HG03095 (cell line): ENCODE measurements around the gene ALLC.
"Not testable (repeated sequence)": the region's sequence is repeated elsewhere in the genome, so short reads cannot be mapped to it uniquely, and the experiment has no call there.

Experiments
- ATAC-seq: cut with Tn5 transposase; IDR thresholded peaks from one replicate; pipeline ENCODE4 v1.9.1; 2021; ENCODE audit warnings: moderate library complexity; ENCODE audit not compliant: unreplicated experiment

Gene ALLC

DNA sequence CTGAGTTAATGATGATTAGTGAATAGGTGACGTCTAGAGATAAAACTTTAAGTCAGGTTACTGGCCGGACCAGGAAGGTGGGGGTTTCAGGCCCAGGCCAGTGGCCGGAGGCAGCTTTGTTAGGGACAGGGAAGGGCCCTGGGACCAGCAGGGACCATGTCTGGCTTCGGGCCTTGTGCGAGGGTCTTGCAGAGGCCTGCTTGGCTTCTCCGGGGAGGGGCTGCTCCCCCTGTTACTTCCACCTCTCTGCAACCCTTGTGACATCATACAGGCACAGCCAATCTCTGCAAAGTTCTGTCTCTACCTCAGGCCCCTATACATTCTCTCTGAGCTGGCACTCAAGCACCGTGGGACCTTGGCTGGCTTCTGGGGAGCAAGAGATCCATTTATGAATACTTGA lies at the start of gene ALLC:
ALLC (plus strand) TSS at position 320 of the 400 bp plus-strand sequence. CDS start 12,958 bp downstream, outside the sequence.
- ATAC-seq: no peak

DNA sequence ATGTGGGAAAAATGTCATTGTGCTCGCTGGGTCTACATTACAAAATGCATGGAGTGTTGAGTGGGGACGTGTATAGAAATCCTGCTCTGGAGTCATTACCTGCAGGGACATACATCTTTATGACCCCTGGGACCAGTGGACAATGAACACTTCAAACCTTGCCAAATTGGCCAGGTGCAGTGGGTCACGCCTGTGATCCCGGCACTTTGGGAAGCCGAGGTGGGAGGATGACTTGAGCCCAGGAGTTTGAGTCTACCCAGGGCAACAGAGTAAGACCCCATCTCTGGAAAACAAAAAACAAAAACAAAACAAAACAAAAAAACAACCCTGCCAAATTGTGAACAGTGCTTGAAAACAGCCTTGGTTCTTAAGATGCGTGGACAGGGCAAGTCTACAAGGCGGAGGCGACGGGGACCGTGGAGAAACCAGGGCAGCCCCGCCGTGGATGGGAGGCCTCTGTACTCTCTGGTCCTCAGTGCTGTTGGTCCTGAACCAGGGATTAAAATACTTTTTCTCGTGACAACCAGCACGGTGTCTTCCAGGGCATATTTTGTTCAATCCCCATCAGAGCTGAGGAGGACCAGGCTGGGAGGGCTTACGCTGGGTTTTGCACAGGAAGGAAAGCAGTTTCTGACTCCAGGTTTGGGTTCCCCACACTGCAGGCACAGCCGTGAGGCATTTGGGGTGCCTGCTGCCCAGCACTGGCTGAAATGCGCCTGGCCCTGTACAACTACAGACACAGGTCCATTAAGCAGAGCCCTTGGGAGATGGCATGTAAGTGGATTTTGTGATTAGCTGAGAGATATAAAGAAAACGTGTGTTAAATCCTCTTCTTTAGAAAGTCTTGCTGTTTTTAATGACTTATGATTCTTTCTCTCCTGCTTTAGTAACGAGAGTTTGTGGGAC lies 49.4 kb upstream of the ALLC start:
- ATAC-seq: no peak

DNA sequence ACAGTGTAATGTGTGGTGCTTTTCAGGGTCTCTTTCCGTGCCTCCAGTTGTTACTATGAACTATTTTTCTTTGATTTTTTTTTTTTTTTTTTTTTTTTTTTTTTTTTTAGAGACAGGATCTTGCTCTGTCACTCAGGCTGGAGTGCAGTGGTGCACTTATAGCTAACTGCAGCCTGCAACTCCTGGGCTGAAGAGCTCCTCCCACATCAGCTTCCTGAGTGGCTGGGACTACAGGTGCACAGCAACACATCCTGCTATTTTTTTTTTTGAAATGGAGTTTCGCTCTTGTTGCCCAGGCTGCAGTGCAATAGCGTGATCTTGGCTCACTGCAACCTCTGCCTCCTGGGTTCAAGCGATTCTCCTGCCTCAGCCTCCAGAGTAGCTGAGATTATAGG lies 48.7 kb upstream of the ALLC start:
- peak; percentile 65 for ATAC-seq

DNA sequence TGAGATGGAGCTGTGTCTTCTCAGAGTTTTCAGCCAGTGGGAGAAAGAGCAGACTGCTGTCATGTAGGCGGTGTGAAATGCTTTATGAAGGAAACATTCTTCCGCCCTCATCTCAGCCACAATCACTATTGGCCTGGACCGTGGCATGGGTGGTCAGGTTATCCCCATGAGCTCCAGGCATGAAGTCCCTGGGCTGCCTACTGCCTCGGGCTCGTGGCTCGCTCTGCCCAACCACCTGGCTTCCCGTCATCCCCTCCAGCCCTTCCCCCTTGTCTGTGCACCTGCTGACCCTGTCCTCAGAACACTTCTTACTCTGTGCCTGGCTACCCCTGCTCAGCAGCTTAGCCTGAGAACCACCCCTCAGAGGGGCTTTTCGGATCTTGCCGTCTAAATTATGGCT lies 47.6 kb upstream of the ALLC start:
- ATAC-seq: no peak

DNA sequence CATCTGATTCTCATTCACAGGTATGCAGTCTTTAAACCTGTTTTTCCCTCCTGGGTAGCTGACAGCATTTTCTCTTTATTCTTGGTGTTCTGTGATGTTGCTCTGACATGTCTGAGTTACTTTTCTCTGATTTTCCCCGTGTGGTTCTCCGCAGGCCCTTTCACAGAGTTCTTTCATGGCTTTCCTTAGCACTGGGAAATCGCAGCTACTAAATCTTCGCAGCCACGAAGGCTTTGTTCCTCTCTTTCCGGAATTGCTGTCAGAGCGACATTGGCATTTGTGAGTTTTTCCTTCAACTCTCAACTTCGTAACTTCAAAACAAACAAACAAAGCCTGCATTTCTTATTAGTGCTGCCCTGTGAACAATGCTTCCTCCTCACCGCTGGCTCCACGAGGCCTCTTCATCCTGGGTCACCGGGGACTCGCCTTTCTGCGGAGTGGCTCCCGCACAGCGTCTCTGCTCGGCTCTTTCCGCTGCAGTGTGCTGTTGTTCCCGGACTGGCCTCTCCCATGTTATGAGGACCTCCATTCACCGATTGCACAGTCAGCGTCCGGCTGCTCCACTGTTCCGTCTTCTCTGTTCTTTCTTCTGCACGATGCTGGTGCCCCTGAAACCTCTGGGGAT lies 47.0 kb upstream of the ALLC start:
- no peak for ATAC-seq

DNA sequence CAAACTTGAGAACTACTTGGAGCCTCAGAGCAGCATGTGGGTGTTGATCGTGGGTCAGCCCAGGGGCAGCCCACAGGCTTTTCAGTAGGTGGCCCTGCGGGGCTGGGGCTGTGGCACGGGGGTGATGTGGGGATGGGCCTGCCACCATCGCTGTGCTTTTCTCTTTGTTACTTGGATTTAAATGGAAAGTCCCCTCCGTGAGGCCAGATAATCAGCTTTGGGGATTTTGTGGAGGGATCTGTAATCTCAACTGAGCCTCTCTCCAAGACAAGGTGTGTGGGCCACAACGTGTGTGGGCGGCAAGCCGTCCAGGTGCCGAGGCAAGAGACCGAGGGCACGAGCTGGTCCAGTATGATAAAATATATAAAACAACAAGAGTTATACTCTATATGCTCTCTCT lies 46.4 kb upstream of the ALLC start:
- ATAC-seq: no peak

DNA sequence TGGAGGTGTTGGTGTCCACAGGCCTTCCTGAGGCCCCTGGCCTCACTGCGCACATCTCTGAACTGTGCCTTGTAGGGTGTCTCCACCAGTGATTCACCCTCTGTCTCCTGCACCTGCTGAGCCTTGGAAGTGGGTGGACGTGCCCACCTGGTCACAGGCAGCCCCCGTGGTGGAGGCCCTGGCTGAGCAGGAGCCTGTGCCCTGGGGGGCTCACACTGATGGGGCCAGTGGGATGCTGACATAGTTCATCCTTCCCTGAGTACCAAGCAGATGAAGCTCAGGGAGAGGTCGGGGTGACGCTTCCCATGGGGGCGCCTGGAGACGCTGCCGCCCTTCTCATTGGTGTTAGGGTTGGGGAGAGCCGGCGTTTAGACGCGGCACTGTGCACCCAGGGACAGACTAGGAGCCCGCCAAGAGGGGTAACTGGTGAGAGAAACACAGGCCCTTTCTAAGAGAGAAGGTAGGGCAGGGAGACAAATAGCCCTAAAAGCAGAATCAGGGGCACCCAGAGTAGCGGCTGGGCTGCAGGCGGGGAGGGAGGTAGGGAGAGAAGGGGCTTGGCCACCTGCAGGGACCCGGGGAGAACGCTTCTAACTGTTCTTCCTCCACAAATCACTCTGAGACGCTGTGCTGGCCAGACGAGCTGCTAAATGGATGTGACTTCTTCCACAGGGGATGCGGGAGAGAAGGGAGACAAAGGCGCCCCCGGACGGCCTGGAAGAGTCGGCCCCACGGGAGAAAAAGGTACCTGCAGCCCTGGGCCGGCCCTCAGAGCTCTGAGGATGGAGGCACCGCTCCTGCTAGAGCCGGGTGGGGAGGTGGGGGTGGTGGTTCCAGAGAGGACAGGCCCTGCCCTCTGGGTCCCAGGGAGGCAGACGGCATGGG lies 45.1 kb upstream of the ALLC start:
- no peak for ATAC-seq

DNA sequence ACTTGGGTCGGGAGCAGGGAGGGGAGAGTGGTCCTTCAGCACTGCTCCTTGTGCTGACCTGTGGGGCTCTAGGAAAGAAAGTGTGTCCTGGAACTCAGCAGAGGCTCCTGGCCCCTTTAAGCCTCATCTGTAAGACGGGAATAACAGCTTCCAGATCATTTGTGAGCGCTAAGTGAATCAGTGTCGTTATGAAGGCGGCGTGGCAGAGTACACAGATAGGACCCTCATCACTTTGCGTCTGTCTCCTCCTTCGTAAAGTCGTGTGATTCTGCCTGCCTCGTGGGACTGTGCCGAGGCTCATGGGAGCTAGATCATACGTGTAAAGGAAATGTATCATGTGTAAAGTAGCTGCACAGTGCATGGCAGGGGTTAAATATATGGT lies 44.5 kb upstream of the ALLC start:
- ATAC-seq: no peak

DNA sequence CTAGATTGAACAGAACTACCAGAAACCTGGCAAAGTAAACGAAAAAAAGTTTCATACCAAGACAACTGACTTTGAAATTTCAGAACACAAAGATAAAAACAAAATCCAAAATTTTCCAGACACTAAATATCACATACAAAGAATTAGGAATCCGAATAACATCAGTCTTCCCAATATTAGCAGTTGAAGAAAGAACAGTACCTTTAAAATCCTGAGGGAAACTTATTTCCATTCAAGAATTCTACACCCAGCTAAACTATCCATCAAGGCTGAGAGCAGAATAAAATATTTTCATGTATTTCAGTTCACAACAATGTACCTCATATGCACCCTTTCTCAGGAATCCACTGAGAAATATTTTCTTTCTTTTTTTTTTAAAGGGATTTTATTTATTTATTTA lies 43.3 kb upstream of the ALLC start:
- not testable (repeated sequence) for ATAC-seq

DNA sequence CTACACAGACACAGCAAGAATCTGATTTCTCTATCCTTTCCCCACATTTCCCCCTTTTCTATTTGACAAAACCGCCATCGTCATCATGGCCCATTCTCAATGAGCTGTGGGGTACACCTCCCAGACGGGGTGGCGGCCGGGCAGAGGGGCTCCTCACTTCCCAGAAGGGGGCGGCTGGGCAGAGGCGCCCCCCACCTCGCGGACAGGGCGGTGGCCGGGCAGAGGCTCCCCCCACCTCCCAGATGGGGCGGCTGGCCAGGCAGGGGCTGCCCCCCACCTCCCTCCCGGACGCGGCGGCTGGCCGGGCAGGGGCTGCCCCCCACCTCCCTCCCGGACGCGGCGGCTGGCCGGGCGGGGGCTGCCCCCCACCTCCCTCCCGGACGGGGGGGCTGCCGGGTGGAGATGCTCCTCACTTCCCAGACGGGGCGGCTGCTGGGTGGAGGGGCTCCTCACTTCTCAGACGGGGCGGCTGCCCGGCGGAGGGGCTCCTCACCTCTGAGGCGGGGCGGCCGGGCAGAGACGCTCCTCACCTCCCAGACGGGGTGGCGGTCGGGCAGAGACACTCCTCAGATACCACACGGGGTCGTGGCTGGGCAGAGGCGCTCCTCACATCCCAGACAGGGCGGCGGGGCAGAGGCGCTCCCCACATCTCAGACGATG lies 42.3 kb upstream of the ALLC start:
- ATAC-seq: not testable (repeated sequence)

DNA sequence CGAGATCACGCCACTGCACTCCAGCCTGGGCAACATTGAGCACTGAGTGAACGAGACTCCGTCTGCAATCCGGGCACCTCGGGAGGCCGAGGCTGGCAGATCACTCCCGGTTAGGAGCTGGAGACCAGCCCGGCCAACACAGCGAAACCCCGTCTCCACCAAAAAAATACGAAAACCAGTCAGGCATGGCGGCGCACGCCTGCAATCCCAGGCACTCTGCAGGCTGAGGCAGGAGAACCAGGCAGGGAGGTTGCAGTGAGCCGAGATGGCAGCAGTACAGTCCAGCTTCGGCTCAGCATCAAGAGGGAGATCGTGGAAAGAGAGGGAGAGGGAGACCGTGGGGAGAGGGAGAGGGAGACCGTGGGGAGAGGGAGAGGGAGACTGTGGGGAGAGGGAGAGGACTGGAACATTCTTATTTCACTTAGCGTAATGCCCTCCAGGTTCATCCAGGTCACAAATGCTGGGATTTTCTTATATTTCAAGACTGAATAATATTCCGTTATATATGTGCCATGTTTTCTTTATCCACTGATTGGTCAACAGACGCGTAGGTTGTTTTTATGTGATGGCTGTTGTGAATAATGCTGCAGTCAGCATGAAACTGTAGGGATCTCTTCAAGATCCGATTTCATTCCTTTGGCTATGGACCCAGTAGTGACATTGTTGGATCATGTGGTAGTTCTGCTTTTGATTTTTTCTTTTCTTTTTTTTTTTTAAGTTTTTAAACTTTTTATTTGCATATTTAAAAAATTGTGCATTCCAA lies 41.4 kb upstream of the ALLC start:
- ATAC-seq: not testable (repeated sequence)

DNA sequence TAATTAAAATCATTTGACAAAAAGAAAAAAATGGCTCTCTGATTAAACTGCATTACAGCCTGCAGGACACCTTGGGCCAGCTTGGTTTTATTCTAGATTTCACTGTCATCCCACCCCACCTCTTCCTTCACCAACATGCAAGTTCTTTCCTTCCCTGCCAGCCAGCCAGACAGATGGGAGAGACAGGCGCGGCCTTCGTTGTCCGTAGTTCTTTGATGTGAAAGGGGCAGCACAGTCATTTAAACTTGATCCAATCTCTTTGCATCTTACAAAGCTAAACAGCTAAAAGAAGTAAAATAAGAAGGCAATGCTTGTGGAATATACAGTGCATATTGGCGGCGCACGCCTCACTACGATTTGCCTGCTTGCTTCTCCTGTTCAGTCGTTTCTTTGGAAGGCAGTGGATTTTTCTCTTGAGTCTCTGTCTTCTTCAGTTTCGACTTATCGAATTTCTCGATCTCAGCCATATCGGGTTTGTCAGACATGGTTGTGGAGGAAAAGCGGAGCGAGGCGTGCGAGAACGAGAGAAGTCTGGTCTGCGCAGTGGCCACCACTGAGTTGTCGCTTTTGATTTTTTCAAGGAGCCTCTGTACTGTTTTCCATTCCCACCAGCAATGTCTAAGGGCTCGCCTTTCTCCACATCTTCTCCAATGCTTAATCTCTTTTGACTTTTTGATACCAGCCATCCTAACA lies 40.7 kb upstream of the ALLC start:
- ATAC-seq: no peak

DNA sequence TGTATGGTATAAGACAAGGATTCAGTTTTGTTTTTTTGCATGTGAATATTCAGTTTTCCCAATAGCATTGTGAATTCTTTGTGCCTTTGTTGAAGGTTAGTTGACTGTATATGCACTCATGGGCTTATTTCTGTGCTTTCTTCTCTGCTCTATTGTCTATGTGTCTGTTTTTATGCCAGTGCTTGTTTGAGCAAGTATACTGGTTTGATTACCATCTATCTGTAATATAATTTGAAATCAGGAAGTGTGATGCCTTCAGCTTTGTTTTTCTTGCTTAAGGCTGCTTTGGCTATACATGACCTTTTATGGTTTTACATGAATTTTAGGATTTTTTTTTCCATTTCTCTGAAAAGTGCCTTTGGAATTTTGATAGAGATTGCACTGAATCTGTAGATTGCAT lies 39.6 kb upstream of the ALLC start:
- ATAC-seq: no peak

DNA sequence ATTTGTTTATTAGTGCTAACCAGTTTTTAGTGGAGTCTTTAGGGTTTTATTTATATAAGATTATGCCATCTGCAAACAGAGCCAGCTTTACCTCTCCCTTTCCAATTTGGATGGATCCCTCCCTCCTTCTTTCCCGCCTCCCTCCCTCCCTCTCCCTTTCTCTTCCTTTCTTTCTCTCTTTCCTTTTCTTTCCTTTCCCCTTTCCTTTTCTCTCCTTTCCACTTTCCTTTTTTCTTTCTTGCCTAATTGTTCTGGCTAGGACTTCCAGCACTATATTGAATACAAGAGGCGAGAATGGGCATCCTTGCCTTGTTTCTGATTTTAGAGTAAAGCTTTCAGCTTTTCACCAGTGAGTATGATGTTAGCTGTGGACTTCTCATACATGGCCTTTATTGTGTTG lies 39.0 kb upstream of the ALLC start:
- no peak for ATAC-seq

DNA sequence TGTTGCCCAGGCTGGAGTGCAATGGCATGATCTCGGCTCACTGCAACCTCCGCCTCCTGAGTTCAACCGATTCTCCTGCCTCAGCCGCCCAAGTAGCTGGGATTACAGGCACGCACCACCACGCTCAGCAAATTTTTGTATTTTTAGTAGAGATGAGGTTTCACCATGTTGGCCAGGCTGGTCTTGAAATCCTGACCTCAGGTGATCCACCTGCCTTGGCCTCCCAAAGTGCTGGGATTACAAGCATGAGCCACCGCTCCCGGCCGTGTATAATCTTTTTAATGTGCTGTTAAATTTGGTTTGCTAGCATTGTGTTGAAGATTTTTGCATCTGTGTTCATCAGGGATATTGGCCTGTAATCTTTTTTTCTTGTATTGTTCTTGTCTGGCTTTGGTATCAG lies 38.3 kb upstream of the ALLC start:
- ATAC-seq: not testable (repeated sequence)

DNA sequence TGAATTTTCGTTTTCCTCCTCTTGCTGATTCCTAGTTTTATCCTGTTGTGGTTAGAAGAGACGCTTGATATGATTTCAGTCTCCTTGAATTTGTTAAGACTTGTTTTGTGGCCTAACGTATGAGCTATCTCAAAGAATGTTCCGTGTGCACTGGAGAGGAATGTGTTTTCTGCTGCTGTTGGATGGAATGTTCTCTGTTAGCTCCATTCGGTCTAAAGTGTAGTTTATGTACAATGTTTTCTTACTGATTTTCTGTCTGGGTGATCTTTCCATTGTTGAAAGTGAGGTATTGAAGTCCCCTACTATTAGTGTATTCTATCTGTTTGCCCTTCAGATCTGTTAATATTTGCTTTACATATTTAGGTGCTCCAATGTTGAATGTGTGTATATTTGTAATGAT lies 37.2 kb upstream of the ALLC start:
- no peak for ATAC-seq

DNA sequence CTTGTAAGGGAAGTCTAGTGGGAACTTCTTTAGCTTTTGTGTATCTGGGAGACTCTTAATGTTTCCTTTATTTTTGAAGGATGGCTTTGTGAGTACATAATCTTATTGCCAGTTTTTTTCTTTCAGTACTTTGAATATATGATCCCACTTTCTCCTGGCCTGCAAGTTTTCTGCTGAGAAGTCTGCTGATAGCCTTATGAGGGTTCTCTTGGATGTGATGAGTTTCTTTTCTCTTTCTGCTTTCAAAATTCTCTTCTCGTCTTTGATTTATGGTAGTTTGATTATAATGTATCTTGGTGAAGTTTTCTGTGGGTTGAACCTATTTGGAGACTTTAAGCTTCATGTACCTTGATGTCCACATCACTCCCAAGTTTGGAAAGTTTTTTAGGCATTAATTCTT lies 35.0 kb upstream of the ALLC start:
- no peak for ATAC-seq

DNA sequence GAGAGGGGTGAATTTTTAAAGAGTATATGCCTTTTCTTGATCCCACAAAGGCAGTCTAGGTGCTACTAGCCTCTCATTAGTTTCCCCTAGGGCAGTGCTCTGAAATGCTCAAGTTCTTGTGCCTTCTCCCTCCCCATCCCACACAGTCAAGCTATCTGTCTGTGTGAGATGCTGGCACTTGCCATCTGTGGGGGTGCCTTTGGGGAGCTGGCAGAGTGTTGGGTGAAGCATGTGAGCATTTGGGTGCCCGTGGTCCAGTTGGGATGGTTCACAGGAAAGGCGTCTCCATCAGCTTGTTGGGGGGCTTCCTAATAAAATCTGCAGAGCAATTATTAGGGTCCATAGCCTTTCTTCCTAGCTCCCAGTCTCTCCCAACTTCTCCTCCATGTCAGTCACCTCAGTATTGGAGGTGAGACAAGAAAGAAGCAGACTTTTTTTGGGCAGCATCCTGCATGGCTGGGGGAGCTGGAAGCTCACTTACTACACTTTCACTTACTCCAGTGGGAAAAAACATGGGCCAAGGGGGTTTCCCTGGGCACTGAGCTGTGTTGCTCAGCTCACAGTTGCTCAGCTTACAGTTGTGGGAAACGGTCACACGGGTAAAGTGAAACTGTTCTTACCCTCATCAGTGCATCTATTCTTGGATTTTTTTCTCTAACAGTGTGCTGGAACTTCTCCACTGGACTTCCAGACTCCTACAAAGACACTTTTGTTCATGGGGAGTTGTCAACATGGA lies 33.8 kb upstream of the ALLC start:
- peak; percentile 71 for ATAC-seq

DNA sequence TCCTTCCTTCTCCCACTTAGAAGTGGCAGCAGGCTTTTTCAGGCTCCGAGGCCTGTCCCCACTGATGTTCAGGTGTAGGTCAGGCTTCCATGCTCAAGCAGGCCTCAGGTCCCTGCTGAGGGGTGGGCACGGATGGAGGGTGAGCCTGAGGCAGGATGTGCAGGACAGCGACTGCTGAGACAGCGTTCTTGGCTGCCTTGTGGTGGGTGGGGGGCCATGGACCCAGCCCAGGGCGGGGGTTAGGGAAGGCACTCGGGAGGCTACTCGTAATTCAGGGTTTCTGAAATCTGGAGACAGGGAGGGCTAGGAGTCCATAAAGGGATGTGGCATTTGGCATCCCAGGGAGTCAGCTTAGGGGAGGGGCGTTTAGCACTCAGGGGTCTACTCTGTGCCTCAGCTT lies 32.8 kb upstream of the ALLC start:
- ATAC-seq: no peak
